Measurements from ENCODE around the gene AMOTL2. TPM values are rescaled to one million over a fixed set of nuclear protein-coding genes. Genes with fewer than 3 reads are reported as not detected.

The AMOTL2 gene
- total and polyA plus RNA-seq, 9 of the 15 experiments (the other 6 are each of a cell fraction or from before 2014, with no cell fraction given), result 0.12 to 0.31 TPM; not detected in 7

GRCh38 chr3:134404366-134404885 lies 30.2 kb upstream of the AMOTL2 start:
- intact Hi-C loops (cut with micrococcal nuclease) (no loop called here), in situ Hi-C loops (cut with MboI) (no loop called here)
- H3K4me1 ChIP-seq (replicated peaks in 1 of 2; ENCODE audit: control insufficient read depth in 2 of 2, insufficient read depth in 2 of 2, low read length in 2 of 2), result peaks cover 0 to 8% of the 10 kb centered on the region in 2 experiments; a peak in 1 of 5 replicates
- H2AFZ ChIP-seq (ENCODE audit: low read depth, low read length), result no peak overlapping the region
- H4K20me1 ChIP-seq (replicated peaks; ENCODE audit: control insufficient read depth, insufficient read depth, low read length), result no peaks in the 10 kb centered on the region
- ChIA-PET CTCF (ENCODE audit: low intra/inter-chr PET ratio) (no interaction called here), POLR2A (no interaction called here)
- no peak overlapping the region for H3K4me3 ChIP-seq
- no peak overlapping the region for H3K27ac ChIP-seq (ENCODE audit: extremely low read depth, low read depth, low read length)
- H3K9me1 ChIP-seq (ENCODE audit: control insufficient read depth, insufficient read depth, low read length), result no peaks in the 10 kb centered on the region
- H3K4me2 ChIP-seq (ENCODE audit: insufficient read depth, low read length), result no peak overlapping the region
- no peaks in the 10 kb centered on the region for H3K79me2 ChIP-seq (ENCODE audit: control insufficient read depth, insufficient read depth, low read length)
- ATAC-seq (no peak), DNase-seq (ENCODE audit: extremely low read depth in 1 of 4, low spot score in 3 of 4) (no peak), FAIRE-seq (no peak)
- peaks cover 10 to 32% of the 10 kb centered on the region in 2 experiments; a peak in 4 of 5 replicates for H3K27me3 ChIP-seq (ENCODE audit: control insufficient read depth in 2 of 2, insufficient read depth in 2 of 2, low read length in 2 of 2)
- no peak overlapping the region for H3K9ac ChIP-seq (ENCODE audit: insufficient read depth in 1 of 2, low read depth in 2 of 2, low read length in 2 of 2)
- no peak for TF ChIP-seq FOXK1 (CRISPR knock-in tag; IDR thresholded peaks at IDR 0.05; ENCODE audit: borderline replicate concordance)
- TF ChIP-seq CHD1 (IDR thresholded peaks at IDR 0.05; ENCODE audit: low read length), result no peak
- no peak for TF ChIP-seq ZNF140 (CRISPR knock-in tag; IDR thresholded peaks at IDR 0.05)
- no peak for TF ChIP-seq ZEB2 (IDR thresholded peaks at IDR 0.05)
- TF ChIP-seq SIX5 (IDR thresholded peaks at IDR 0.05; ENCODE audit: borderline replicate concordance in 1 of 2, insufficient read depth in 1 of 2, low read depth in 1 of 2, low read length in 2 of 2), result no peak
- TF ChIP-seq GTF2A2 (tag; IDR thresholded peaks at IDR 0.05), result no peak
- TF ChIP-seq CTCFL (IDR thresholded peaks at IDR 0.05; ENCODE audit: borderline replicate concordance, insufficient read depth, low read depth, low read length, poor library complexity, severe bottlenecking), result no peak
- no peak for TF ChIP-seq POLR2H (tag; IDR thresholded peaks at IDR 0.05; ENCODE audit: low read depth)
- no peak for TF ChIP-seq ZNF316 (IDR thresholded peaks at IDR 0.05)
- no peak for TF ChIP-seq ZNF224 (CRISPR knock-in tag; IDR thresholded peaks at IDR 0.05)
- TF ChIP-seq CREBBP (IDR thresholded peaks at IDR 0.05; ENCODE audit: low read depth, low read length), result no peak
- TF ChIP-seq DMBX1 (CRISPR knock-in tag; IDR thresholded peaks at IDR 0.05; ENCODE audit: borderline replicate concordance), result no peak
- no peak for TF ChIP-seq PHB2 (IDR thresholded peaks at IDR 0.05; ENCODE audit: low read depth)
- no peak for TF ChIP-seq RAD51 (IDR thresholded peaks at IDR 0.05; ENCODE audit: borderline replicate concordance, low read depth)
- no peak for TF ChIP-seq TAL1 (IDR thresholded peaks at IDR 0.05)
- H3K36me3 ChIP-seq (ENCODE audit: control insufficient read depth, insufficient read depth, low read length), result no peaks in the 10 kb centered on the region
- BruUV-seq (replicated peaks), result no TSS peak
- no peaks in the 10 kb centered on the region for H3K9me3 ChIP-seq (replicated peaks; ENCODE audit: control insufficient read depth, insufficient read depth, low read depth, low read length)
- 0% methylated on average over 2 of the region's 4 CpGs for WGBS (ENCODE audit: insufficient coverage, low coverage, missing lambda C conversion rate)

Measured in K562 (cell line).